Fibroblast of pulmonary artery (primary cell): ENCODE measurements around the gene OR10D3.

Source experiments
- DNase-seq: peaks from one replicate; pipeline ENCODE4 v3.0.0-alpha.2; 2010; ENCODE audit warnings: low read depth
- H3K4me3 ChIP-seq: replicated peaks from 2 replicates; pipeline ENCODE4 v1.5.1; 2011; ENCODE audit warnings: low read depth, mild to moderate bottlenecking, control low read depth, low read length, moderate library complexity
- CTCF ChIP-seq: IDR thresholded peaks from 2 replicates; pipeline ENCODE4 v1.5.1; 2011; ENCODE audit warnings: mild to moderate bottlenecking, control low read depth, low read length, inconsistent platforms; ENCODE audit errors: missing control alignments

The OR10D3 gene

GRCh38 chr11:124194293-124195188, 11.4 kb downstream of the OR10D3 start:
- peak; percentile 49 for DNase-seq
- no peak overlapping the region for H3K4me3 ChIP-seq
- TF ChIP-seq CTCF: no peak

- TF ChIP-seq CTCF: peak; percentile 92
- H3K4me3 ChIP-seq: no peak overlapping the region
- DNase-seq: peak; percentile 81
Observed at GRCh38 chr11:124195189-124195734, 12.1 kb downstream of the OR10D3 start.

- no peak overlapping the region for H3K4me3 ChIP-seq
- TF ChIP-seq CTCF: no peak
- DNase-seq: no peak
Observed at GRCh38 chr11:124197999-124198398, 14.9 kb downstream of the OR10D3 start.

GRCh38 chr11:124198897-124199296, 15.8 kb downstream of the OR10D3 start:
- H3K4me3 ChIP-seq: no peak overlapping the region
- no peak for DNase-seq
- no peak for TF ChIP-seq CTCF

GRCh38 chr11:124199702-124200101, 16.6 kb downstream of the OR10D3 start:
- no peak overlapping the region for H3K4me3 ChIP-seq
- TF ChIP-seq CTCF: no peak
- DNase-seq: peak; percentile 44

GRCh38 chr11:124200671-124201070, 17.5 kb downstream of the OR10D3 start:
- TF ChIP-seq CTCF: no peak
- no peak overlapping the region for H3K4me3 ChIP-seq
- DNase-seq: no peak

- TF ChIP-seq CTCF: no peak
- DNase-seq: no peak
- no peak overlapping the region for H3K4me3 ChIP-seq
Observed at GRCh38 chr11:124202951-124203350, 19.8 kb downstream of the OR10D3 start.
